T-helper 1 cell treated with Interleukin-12 subunit alpha and Interleukin-12 subunit beta and Interleukin-4 antibody, amounts not matched to agents 30 μg/mL and 1 μg/mL, for 36 hours (primary cell): ENCODE results near the gene MR1.
"Not testable (repeated sequence)": the region's sequence is repeated elsewhere in the genome, so short reads cannot be mapped to it uniquely, and the experiment has no call there.

Experiments
- H3K27ac Mint-ChIP-seq: one replicate; pipeline ENCODE4 v1.8.0; 2021; ENCODE audit warnings: mild to moderate bottlenecking, mixed read lengths
- H3K27me3 Mint-ChIP-seq: one replicate; pipeline ENCODE4 v1.8.0; 2021; ENCODE audit warnings: low read depth, mixed read lengths
- H3K36me3 Mint-ChIP-seq: one replicate; pipeline ENCODE4 v1.8.0; 2021; ENCODE audit warnings: low read depth, mixed read lengths
- H3K4me1 Mint-ChIP-seq: one replicate; pipeline ENCODE4 v1.8.0; 2021; ENCODE audit warnings: low read depth, mixed read lengths
- H3K4me3 Mint-ChIP-seq: one replicate; pipeline ENCODE4 v1.8.0; 2021; ENCODE audit warnings: mild to moderate bottlenecking, moderate library complexity, mixed read lengths
- H3K9me3 Mint-ChIP-seq: one replicate; pipeline ENCODE4 v1.8.0; 2021; ENCODE audit warnings: mixed read lengths

MR1 gene

DNA sequence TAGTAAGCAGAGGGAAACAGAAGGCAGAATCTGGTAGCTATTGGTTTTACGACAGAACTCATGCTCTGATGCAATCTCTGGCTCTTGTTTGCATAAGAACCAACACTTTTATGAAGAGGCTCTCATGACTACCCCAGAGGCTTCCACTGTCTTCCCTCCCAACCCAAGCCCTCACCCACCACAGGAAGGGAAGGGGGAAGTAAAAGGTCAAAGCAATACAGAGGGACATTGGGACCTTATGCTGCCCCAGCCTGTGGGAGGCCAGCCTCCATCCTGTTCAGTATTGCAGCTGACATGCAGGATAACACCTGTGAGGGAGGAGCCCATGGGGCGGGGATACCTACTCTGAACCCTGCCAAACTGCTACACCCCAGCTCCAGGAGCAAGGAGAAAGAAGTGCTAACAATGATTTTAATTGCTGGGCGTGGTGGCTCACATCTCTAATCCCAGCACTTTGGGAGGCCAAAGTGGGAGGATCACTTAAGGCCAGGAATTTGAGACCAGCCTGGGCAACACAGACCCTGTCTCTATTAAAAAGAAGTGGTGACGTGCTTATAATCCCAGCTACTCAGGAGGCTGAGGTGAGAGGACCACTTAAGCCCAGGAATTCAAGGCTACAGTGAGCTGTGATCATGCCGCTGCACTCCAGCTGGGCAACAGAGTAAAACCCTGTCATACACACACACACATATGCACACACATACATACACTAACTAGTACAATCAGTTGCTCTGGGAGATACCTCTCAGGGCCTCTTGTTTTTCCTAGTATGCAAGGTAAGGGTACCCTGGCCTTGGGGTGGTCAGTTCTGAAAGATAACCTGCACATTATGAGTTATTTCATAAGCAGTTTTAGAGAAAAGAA, 9.5 kb downstream of the MR1 start:
- Mint-ChIP-seq H3K4me3 (no peak overlapping the region), H3K36me3 (peaks cover 36% of the 10 kb centered on the region), H3K27me3 (no peaks in the 10 kb centered on the region), H3K4me1 (peaks cover 43% of the 10 kb centered on the region), H3K9me3 (no peaks in the 10 kb centered on the region), H3K27ac (peak overlapping the region; percentile 98)

GRCh38 chr1:181044449-181044966, 10.7 kb downstream of the MR1 start:
- Mint-ChIP-seq H3K27me3 (no peaks in the 10 kb centered on the region), H3K9me3 (no peaks in the 10 kb centered on the region), H3K27ac (peak overlapping the region; percentile 98), H3K4me1 (peaks cover 35% of the 10 kb centered on the region), H3K4me3 (peak overlapping the region; percentile 83), H3K36me3 (peaks cover 30% of the 10 kb centered on the region)

DNA sequence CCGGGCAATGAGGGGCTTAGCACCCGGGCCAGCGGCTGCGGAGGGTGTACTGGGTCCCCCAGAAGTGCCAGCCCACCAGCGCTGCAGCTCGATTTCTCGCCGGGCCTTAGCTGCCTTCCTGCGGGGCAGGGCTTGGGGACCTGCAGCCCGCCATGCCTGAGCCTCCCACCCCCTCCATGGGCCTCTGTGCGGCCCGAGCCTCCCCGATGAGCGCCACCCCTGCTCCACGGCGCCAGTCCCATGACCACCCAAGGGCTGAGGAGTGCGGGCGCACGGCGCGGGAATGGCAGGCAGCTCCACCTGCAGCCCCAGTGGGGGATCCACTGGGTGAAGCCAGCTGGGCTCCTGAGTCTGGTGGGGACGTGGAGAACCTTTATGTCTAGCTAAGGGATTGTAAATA, 12.2 kb downstream of the MR1 start:
- H3K36me3 Mint-ChIP-seq: peaks cover 29% of the 10 kb centered on the region
- not testable (repeated sequence) for H3K4me3 Mint-ChIP-seq, H3K9me3 Mint-ChIP-seq, H3K27me3 Mint-ChIP-seq, H3K27ac Mint-ChIP-seq
- H3K4me1 Mint-ChIP-seq: peaks cover 26% of the 10 kb centered on the region

DNA sequence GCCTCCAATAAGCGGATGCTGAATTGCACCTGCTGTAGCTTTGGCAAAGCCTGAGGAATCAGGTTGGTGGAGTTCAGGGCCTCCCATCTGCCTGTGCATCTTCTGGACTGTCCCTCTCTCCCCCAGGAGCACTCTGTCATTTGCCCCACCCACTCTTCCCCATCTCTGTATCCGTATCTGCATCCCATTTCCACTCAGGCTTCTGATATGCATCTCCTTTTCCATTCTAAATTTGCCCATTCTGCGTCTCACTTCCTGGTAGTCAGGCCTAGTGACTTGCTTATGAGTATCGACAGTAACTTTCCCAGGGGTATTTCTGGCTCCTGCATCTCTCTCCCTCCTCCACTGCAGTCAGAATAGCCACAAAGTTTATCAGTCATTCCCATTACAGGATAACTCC, 15.6 kb downstream of the MR1 start:
- Mint-ChIP-seq H3K4me1 (peaks cover 7% of the 10 kb centered on the region), H3K27ac (no peak overlapping the region), H3K9me3 (no peaks in the 10 kb centered on the region), H3K27me3 (no peaks in the 10 kb centered on the region), H3K4me3 (no peak overlapping the region), H3K36me3 (peaks cover 40% of the 10 kb centered on the region)

- H3K4me1 Mint-ChIP-seq: peaks cover 3% of the 10 kb centered on the region
- H3K27me3 Mint-ChIP-seq: no peaks in the 10 kb centered on the region
- no peak overlapping the region for H3K27ac Mint-ChIP-seq
- no peaks in the 10 kb centered on the region for H3K9me3 Mint-ChIP-seq
- H3K4me3 Mint-ChIP-seq: no peak overlapping the region
- peaks cover 44% of the 10 kb centered on the region for H3K36me3 Mint-ChIP-seq
Measured at GRCh38 chr1:181050922-181051321, 17.1 kb downstream of the MR1 start.

GRCh38 chr1:181056560-181056959, 22.8 kb downstream of the MR1 start:
- Mint-ChIP-seq H3K27ac (no peak overlapping the region), H3K4me1 (peaks cover 12% of the 10 kb centered on the region), H3K9me3 (peaks cover 22% of the 10 kb centered on the region), H3K36me3 (peaks cover 55% of the 10 kb centered on the region), H3K4me3 (no peak overlapping the region), H3K27me3 (no peaks in the 10 kb centered on the region)

GRCh38 chr1:181057079-181057478, 23.3 kb downstream of the MR1 start:
- H3K27me3 Mint-ChIP-seq: no peaks in the 10 kb centered on the region
- peaks cover 16% of the 10 kb centered on the region for H3K4me1 Mint-ChIP-seq
- H3K36me3 Mint-ChIP-seq: peaks cover 55% of the 10 kb centered on the region
- no peak overlapping the region for H3K27ac Mint-ChIP-seq
- peaks cover 22% of the 10 kb centered on the region for H3K9me3 Mint-ChIP-seq
- no peak overlapping the region for H3K4me3 Mint-ChIP-seq

- Mint-ChIP-seq H3K36me3 (peaks cover 47% of the 10 kb centered on the region), H3K4me3 (no peak overlapping the region), H3K9me3 (peaks cover 22% of the 10 kb centered on the region), H3K27me3 (no peaks in the 10 kb centered on the region), H3K27ac (no peak overlapping the region), H3K4me1 (peaks cover 29% of the 10 kb centered on the region)
Measured at GRCh38 chr1:181059435-181059834, 25.7 kb downstream of the MR1 start.

DNA sequence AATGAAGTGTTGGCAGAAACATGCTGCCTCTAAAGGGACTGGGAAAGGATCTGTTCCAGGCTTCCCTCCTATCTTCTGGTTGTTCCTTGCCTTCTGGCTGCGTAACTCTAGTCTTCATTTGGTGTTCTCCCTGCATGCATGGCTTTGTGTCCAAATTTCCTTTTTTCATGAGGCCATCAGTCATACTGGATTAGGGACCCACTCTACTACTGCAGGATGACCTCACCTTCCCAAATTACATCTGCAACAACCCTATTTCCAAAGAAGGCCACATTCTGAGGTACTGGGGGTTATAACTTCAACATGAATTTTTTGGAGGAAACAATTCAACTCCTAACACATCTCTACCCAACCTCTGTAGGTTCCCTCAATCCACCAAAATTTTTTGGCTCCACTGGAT, 26.3 kb downstream of the MR1 start:
- H3K27me3 Mint-ChIP-seq: no peaks in the 10 kb centered on the region
- H3K4me1 Mint-ChIP-seq: peaks cover 26% of the 10 kb centered on the region
- H3K27ac Mint-ChIP-seq: no peak overlapping the region
- H3K4me3 Mint-ChIP-seq: no peak overlapping the region
- H3K9me3 Mint-ChIP-seq: peaks cover 22% of the 10 kb centered on the region
- peaks cover 44% of the 10 kb centered on the region for H3K36me3 Mint-ChIP-seq

DNA sequence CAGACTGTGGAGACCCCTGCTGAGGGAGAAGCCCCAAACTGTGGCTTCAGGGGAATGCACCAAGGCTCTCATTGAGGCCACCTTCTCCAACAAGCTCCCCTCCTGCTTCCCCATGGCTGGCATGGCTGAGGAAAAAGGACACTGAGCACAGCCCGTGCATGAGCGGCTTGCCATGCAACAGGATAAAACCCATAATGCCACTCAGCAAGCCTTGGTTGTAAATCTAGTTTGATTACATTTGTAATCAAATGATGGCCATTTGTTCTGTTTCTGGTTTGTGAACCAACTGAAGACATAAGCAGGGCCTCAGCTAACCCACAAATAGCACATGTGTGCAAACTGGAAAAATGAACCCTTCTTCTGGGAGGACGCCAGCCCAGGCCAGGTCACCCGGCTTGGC, 27.2 kb downstream of the MR1 start:
- not testable (repeated sequence) for H3K27ac Mint-ChIP-seq

GRCh38 chr1:181061487-181061886, 27.7 kb downstream of the MR1 start:
- Mint-ChIP-seq H3K9me3 (peaks cover 22% of the 10 kb centered on the region), H3K27ac (no peak overlapping the region), H3K4me3 (no peak overlapping the region)

More for the DNA sequence above, 27.2 kb downstream of the MR1 start:
- peaks cover 36% of the 10 kb centered on the region for H3K36me3 Mint-ChIP-seq
- not testable (repeated sequence) for H3K27me3 Mint-ChIP-seq, H3K4me3 Mint-ChIP-seq
- H3K4me1 Mint-ChIP-seq: peaks cover 25% of the 10 kb centered on the region
- H3K9me3 Mint-ChIP-seq: peaks cover 22% of the 10 kb centered on the region

GRCh38 chr1:181061891-181062835, 28.4 kb downstream of the MR1 start:
- peaks cover 25% of the 10 kb centered on the region for H3K4me1 Mint-ChIP-seq

More at GRCh38 chr1:181061487-181061886, 27.7 kb downstream of the MR1 start:
- Mint-ChIP-seq H3K27me3 (peaks cover 8% of the 10 kb centered on the region), H3K4me1 (peaks cover 25% of the 10 kb centered on the region), H3K36me3 (peaks cover 34% of the 10 kb centered on the region)

DNA sequence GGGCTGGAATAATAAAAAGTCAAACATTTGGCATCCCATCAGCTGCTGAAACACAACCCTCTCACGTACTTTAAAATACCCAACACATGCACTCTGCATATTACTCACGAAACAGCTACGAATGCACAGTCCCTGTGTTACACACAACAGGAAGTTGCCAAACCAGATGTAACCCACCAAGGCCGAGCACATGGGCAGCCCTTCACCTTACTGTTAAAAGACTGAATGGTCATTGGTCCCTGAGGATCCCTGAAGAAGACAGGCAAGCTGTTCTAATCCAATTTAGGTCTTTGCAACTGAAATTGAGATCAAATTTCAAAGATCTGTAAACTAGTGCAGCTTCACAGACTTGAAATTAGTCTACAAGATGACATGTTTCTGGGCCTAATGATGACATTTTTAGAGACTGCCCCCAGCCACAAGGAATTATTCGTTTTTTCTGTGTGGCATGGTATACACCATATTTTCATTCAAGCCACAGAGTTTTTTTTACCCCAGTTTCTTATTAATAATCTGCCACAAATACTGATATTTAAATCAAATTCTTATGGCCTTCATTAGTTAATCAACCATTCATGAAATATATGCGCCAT, 29.1 kb downstream of the MR1 start:
- Mint-ChIP-seq H3K27ac (peak overlapping the region; percentile 86), H3K4me1 (peaks cover 25% of the 10 kb centered on the region), H3K4me3 (peak overlapping the region; percentile 62), H3K9me3 (peaks cover 22% of the 10 kb centered on the region), H3K27me3 (peaks cover 8% of the 10 kb centered on the region), H3K36me3 (peaks cover 27% of the 10 kb centered on the region)

More at GRCh38 chr1:181061891-181062835, 28.4 kb downstream of the MR1 start:
- H3K4me3 Mint-ChIP-seq: peak overlapping the region; percentile 62
- peaks cover 30% of the 10 kb centered on the region for H3K36me3 Mint-ChIP-seq
- peaks cover 22% of the 10 kb centered on the region for H3K9me3 Mint-ChIP-seq
- peak overlapping the region; percentile 86 for H3K27ac Mint-ChIP-seq
- peaks cover 8% of the 10 kb centered on the region for H3K27me3 Mint-ChIP-seq

DNA sequence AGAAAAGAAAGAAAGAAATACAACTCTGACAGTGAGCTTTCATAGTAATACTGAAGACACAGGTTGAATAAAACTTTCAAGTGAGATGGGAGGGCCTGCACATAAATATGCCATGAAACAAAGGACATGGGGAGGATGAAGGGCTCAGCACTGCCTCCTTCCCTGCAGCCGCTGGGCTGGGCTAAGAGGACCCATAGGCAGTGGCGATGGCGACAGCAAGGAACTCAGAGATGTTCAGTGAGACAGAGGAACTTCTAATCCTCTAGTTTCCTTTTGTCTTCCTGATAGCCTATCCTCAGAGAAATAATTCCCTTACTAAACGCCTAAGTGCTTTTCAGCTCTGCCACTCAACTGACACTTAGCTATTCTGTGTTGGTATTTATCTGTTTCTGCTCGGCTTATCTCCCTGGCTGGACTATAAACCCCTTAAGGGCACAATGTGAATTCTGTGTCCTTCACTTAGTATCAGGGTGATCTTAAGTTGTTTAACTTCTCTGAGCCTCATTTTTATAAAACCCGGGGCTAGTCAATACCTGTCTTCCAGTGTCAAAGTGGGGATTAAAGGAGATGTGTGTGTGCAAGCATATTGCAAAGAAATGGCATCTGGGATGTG, 30.3 kb downstream of the MR1 start:
- peaks cover 20% of the 10 kb centered on the region for H3K4me1 Mint-ChIP-seq
- peaks cover 13% of the 10 kb centered on the region for H3K27me3 Mint-ChIP-seq
- H3K4me3 Mint-ChIP-seq: no peak overlapping the region
- H3K36me3 Mint-ChIP-seq: peaks cover 17% of the 10 kb centered on the region
- no peak overlapping the region for H3K27ac Mint-ChIP-seq
- peaks cover 16% of the 10 kb centered on the region for H3K9me3 Mint-ChIP-seq
